ENCODE data around the gene KIRREL3. TPM values are rescaled to one million over a fixed set of nuclear protein-coding genes. Genes with fewer than 3 reads are reported as not detected.

KIRREL3 gene
- total and polyA plus RNA-seq, 9 of the 15 experiments (the other 6 are each of a cell fraction or from before 2014, with no cell fraction given) = 0.04 to 0.10 TPM; not detected in 7

DNA sequence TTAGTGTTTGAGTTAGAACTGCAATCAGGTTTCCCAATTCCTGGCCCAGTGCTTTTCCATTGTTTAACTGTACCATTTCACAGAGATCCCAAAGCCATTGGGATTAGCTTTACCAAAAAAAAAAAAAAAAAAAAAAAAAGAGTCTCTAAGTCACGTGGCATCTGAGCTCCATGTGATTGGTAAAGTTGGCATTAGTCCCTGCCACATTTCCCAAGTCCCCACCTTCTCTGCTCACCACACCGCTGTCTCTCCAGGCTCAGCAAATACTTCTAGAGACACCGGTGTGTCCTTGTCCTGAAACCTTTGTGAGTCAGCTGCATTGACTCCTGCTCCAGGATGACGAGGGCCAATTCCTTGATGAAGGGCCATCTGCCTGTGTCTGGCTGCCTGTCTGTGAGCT is 305.3 kb downstream of the KIRREL3 start:
- no peak for FAIRE-seq
- no peak for DNase-seq (ENCODE audit: extremely low read depth in 1 of 4, low spot score in 3 of 4)
- no peaks in the 10 kb centered on the region for H3K36me3 ChIP-seq (ENCODE audit: control insufficient read depth, insufficient read depth, low read length)
- H3K9me3 ChIP-seq (replicated peaks; ENCODE audit: control insufficient read depth, insufficient read depth, low read depth, low read length) = no peaks in the 10 kb centered on the region
- intact Hi-C loops (cut with micrococcal nuclease) = no loop called here
- H4K20me1 ChIP-seq (replicated peaks; ENCODE audit: control insufficient read depth, insufficient read depth, low read length) = peaks cover 4% of the 10 kb centered on the region; the same call in 1 of the 2 replicates
- no peak overlapping the region for H3K4me3 ChIP-seq
- 0% methylated on average over 4 of the region's 4 CpGs for WGBS (ENCODE audit: insufficient coverage, low coverage, missing lambda C conversion rate)
- no peak overlapping the region for H3K9ac ChIP-seq (ENCODE audit: insufficient read depth in 1 of 2, low read depth in 2 of 2, low read length in 2 of 2)
- no TSS peak for BruUV-seq (replicated peaks)
- no peak overlapping the region for H2AFZ ChIP-seq (ENCODE audit: low read depth, low read length)
- in situ Hi-C loops (cut with MboI) = no loop called here
- H3K4me2 ChIP-seq (ENCODE audit: insufficient read depth, low read length) = no peak overlapping the region
- CTCF ChIA-PET (ENCODE audit: low intra/inter-chr PET ratio) = no interaction called here
- no peaks in the 10 kb centered on the region for H3K9me1 ChIP-seq (ENCODE audit: control insufficient read depth, insufficient read depth, low read length)
- no peaks in the 10 kb centered on the region for H3K79me2 ChIP-seq (ENCODE audit: control insufficient read depth, insufficient read depth, low read length)
- peaks cover 12 to 41% of the 10 kb centered on the region in 2 experiments for H3K27me3 ChIP-seq (ENCODE audit: control insufficient read depth in 2 of 2, insufficient read depth in 2 of 2, low read length in 2 of 2)
- no peak overlapping the region for H3K27ac ChIP-seq (ENCODE audit: extremely low read depth, low read depth, low read length)
- TF ChIP-seq BRD4 (IDR thresholded peaks at IDR 0.05) (no peak), POLR3G (IDR thresholded peaks at IDR 0.05; ENCODE audit: extremely low read depth, insufficient read length, insufficient replicate concordance) (no peak), CREM (IDR thresholded peaks at IDR 0.05; ENCODE audit: low read depth) (no peak), ELF1 (tag; IDR thresholded peaks at IDR 0.05) (no peak), FOXA3 (CRISPR knock-in tag; conservative IDR thresholded peaks at IDR 0.05 in 1 of 2, IDR thresholded peaks at IDR 0.05 in 1 of 2) (no peak), ZNF41 (CRISPR knock-in tag; conservative IDR thresholded peaks at IDR 0.05) (no peak), MAFG (tag; conservative IDR thresholded peaks at IDR 0.05) (no peak), ZNF143 (CRISPR knock-in tag; IDR thresholded peaks at IDR 0.05) (no peak), NCOA2 (IDR thresholded peaks at IDR 0.05; ENCODE audit: partially characterized antibody in 2 of 2) (no peak), ZNF263 (CRISPR knock-in tag; IDR thresholded peaks at IDR 0.05; ENCODE audit: borderline replicate concordance) (no peak), GATA2 (CRISPR knock-in tag; IDR thresholded peaks at IDR 0.05) (no peak), NR1H2 (CRISPR knock-in tag; IDR thresholded peaks at IDR 0.05) (no peak), RFX7 (CRISPR knock-in tag; IDR thresholded peaks at IDR 0.05) (no peak)
- TF ChIP-seq, protein P1, sequence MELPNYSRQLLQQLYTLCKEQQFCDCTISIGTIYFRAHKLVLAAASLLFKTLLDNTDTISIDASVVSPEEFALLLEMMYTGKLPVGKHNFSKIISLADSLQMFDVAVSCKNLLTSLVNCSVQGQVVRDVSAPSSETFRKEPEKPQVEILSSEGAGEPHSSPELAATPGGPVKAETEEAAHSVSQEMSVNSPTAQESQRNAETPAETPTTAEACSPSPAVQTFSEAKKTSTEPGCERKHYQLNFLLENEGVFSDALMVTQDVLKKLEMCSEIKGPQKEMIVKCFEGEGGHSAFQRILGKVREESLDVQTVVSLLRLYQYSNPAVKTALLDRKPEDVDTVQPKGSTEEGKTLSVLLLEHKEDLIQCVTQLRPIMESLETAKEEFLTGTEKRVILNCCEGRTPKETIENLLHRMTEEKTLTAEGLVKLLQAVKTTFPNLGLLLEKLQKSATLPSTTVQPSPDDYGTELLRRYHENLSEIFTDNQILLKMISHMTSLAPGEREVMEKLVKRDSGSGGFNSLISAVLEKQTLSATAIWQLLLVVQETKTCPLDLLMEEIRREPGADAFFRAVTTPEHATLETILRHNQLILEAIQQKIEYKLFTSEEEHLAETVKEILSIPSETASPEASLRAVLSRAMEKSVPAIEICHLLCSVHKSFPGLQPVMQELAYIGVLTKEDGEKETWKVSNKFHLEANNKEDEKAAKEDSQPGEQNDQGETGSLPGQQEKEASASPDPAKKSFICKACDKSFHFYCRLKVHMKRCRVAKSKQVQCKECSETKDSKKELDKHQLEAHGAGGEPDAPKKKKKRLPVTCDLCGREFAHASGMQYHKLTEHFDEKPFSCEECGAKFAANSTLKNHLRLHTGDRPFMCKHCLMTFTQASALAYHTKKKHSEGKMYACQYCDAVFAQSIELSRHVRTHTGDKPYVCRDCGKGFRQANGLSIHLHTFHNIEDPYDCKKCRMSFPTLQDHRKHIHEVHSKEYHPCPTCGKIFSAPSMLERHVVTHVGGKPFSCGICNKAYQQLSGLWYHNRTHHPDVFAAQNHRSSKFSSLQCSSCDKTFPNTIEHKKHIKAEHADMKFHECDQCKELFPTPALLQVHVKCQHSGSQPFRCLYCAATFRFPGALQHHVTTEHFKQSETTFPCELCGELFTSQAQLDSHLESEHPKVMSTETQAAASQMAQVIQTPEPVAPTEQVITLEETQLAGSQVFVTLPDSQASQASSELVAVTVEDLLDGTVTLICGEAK (IDR thresholded peaks at IDR 0.05) = no peak
- TF ChIP-seq, protein P1 (CRISPR knock-in tag; IDR thresholded peaks at IDR 0.05) = no peak
- H3K4me1 ChIP-seq (replicated peaks in 1 of 2; ENCODE audit: control insufficient read depth in 2 of 2, insufficient read depth in 2 of 2, low read length in 2 of 2) = no peaks in the 10 kb centered on the region
- no peak for ATAC-seq
- POLR2A ChIA-PET = no interaction called here

Measured in K562 (cell line).